ENCODE results near the gene CFAP46.

CFAP46 gene

GRCh38 chr10:132764108-132764507 lies 178.3 kb downstream of the CFAP46 start:
- DNase-seq, result no peak

- no peak for DNase-seq
These were observed 178.8 kb downstream of the CFAP46 start for GRCh38 chr10:132763545-132763944.

DNA sequence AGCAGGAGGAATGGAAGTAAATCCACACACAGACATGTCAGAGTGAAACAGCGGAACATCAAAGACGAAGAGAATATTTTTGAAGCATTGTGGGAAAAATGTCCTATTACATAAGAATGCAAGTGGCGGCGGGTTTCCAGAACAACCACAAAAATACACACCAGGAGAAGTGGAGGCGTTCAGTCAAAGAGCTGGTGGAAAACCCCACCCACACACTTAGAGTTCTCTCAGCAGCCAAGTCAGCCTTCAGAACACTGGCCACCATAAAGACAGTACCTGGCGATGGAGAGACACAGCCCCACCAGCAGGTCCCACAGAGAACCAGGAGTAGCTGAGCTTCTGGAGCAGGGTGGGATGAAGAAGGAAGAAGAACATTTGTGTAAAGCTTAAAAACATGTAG lies 180.1 kb downstream of the CFAP46 start:
- DNase-seq, result no peak

DNA sequence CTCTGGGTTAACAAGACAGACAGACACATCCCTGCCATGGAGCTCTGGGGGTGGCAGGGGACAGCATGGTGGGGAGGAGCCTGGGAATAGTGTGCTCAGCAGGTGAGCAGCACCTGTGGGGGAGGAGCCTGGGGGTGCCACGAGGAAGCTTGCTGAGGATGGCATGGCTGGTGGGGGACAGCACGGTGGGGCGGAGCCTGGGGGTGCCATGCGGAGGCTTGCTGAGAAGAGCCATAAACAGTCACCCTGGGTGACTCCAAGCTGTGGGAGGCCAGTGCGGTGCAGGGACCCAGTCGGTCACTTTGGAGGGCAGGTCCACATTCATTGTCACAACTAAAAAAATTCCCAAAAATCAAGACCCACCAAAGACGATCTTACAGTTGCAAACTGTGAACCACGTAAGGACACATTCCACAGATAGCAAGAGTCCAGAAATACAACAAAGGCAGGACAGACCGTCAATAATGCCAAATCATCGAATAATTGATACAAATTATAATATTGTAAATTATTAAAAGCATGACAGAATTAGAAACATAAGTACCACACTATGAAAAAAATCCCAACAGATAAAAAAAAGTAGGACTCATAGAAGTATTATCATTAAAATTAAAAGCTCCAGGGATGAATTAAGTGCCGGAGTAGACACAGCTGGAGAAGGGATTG lies 180.8 kb downstream of the CFAP46 start:
- DNase-seq, result no peak

DNA sequence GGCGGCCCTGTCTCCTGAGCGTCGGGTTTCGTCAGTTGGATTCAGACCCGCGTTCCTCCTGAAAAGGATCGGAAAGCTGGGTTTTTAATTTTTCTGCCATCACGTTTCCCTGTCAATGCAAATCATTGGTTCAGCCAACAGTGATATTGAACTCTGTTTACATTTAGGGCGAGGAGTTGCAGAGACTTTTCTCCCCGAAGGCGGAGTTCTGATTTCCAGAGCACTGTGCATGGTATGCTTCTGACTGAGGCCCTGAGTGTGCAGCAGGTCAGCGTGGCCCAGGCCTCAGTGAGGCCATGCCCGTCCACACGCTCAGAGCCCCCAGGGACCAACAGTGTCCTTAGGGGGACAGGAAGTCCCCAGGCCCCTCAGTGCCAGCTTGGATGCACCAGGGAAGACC lies 183.5 kb downstream of the CFAP46 start:
- DNase-seq, result no peak

Measured in NCI-H187 treated with DMSO at 0.1 percent for 48 hours (cell line).